IMR-90 (cell line): ENCODE results near the gene SARNP. TPM values are rescaled to one million over a fixed set of nuclear protein-coding genes. Genes with fewer than 3 reads are reported as not detected.

Experiments
- ATAC-seq: fragments of 200-7000 bp; cut with Tn5 transposase; 2 replicates; pipeline ENCODE4 v1.9.1; 2020; ENCODE audit warnings: low read depth, mild to moderate bottlenecking, moderate library complexity
- BruUV-seq: library from RNA; stranded (reverse); fragments of 400-500 nt; replicated peaks from 2 replicates; lab custom pipeline; 2021; lab: Mats Ljungman, UMichigan
- CTCF ChIA-PET: fragments of 300-600 bp; formaldehyde crosslinking; extraction: SDS; loops from one replicate; lab custom pipeline; 2021; ENCODE audit warnings: antibody characterized with exemption; lab: Yijun Ruan, JAX
- POLR2A ChIA-PET: fragments of 300-600 bp; sonication (Branson Sonifier 250); formaldehyde crosslinking; loops from one replicate; lab custom pipeline; 2022; ENCODE audit warnings: antibody characterized with exemption; ENCODE audit not compliant: unreplicated experiment; lab: Charles Lee
- DNase-seq: peaks from one replicate; pipeline ENCODE4 v3.0.0; 2013
- H2AFZ ChIP-seq: replicated peaks from 2 replicates; pipeline ENCODE3; 2013; ENCODE audit warnings: low read length, mild to moderate bottlenecking; ENCODE audit not compliant: poor library complexity
- H2AK5ac ChIP-seq: 2 replicates; pipeline ENCODE4 v1.6.1; 2013; ENCODE audit warnings: low read depth, low read length, inconsistent platforms
- H2AK9ac ChIP-seq: replicated peaks from 2 replicates; pipeline ENCODE3; 2013; ENCODE audit warnings: mild to moderate bottlenecking, low read depth, low read length, moderate library complexity; ENCODE audit not compliant: poor library complexity
- H2BK120ac ChIP-seq: 2 replicates; pipeline ENCODE4 v1.6.1; 2013; ENCODE audit warnings: low read depth, low read length, inconsistent platforms
- H2BK15ac ChIP-seq: 3 replicates; pipeline ENCODE4 v1.6.1; 2013; ENCODE audit warnings: low read depth, low read length, inconsistent platforms
- H2BK20ac ChIP-seq: 2 replicates; pipeline ENCODE4 v1.6.1; 2013; ENCODE audit warnings: low read depth, mild to moderate bottlenecking, inconsistent platforms, low read length, moderate library complexity
- H2BK5ac ChIP-seq: 2 replicates; pipeline ENCODE4 v1.6.1; 2013; ENCODE audit warnings: mild to moderate bottlenecking, low read depth, low read length, inconsistent platforms; ENCODE audit not compliant: poor library complexity, severe bottlenecking
- H3K14ac ChIP-seq: replicated peaks from 2 replicates; pipeline ENCODE4 v1.6.1; 2013; ENCODE audit warnings: low read depth, low read length, inconsistent platforms
- H3K18ac ChIP-seq: 2 replicates; pipeline ENCODE4 v1.6.1; 2013; ENCODE audit warnings: low read depth, low read length, control low read depth
- H3K23ac ChIP-seq: 2 replicates; pipeline ENCODE4 v1.6.1; 2013; ENCODE audit warnings: low read depth, low read length, inconsistent platforms
- H3K27ac ChIP-seq: 2 replicates; pipeline ENCODE4 v1.5.1; 2013; ENCODE audit warnings: mild to moderate bottlenecking, control low read depth, low read length; ENCODE audit not compliant: insufficient read depth
- H3K27me3 ChIP-seq: 2 replicates; pipeline ENCODE4 v1.6.1; 2013; ENCODE audit warnings: low read length; ENCODE audit not compliant: control insufficient read depth, insufficient read depth
- H3K36me3 ChIP-seq: 2 replicates; pipeline ENCODE4 v1.6.1; 2013; ENCODE audit warnings: low read length, mixed read lengths; ENCODE audit not compliant: control insufficient read depth, insufficient read depth
- H3K4ac ChIP-seq: 2 replicates; pipeline ENCODE4 v1.6.1; 2013; ENCODE audit warnings: low read depth, low read length, inconsistent platforms
- H3K4me1 ChIP-seq: 2 replicates; pipeline ENCODE4 v1.6.1; 2013; ENCODE audit warnings: low read length, mixed read lengths; ENCODE audit not compliant: control insufficient read depth, insufficient read depth
- H3K4me2 ChIP-seq: 2 replicates; pipeline ENCODE4 v1.6.1; 2013; ENCODE audit warnings: low read depth, mild to moderate bottlenecking, control low read depth, low read length, moderate library complexity
- H3K4me3 ChIP-seq: 2 replicates; pipeline ENCODE4 v1.5.1; 2013; ENCODE audit warnings: low read depth, mild to moderate bottlenecking, control low read depth, low read length, moderate library complexity; ENCODE audit not compliant: insufficient read depth
- H3K56ac ChIP-seq: 2 replicates; pipeline ENCODE4 v1.6.1; 2013; ENCODE audit warnings: low read length, inconsistent platforms; ENCODE audit not compliant: insufficient read depth; ENCODE audit errors: extremely low read depth
- H3K79me1 ChIP-seq, 2 experiments: 2 replicates each; pipeline ENCODE4 v1.6.1; 2013; ENCODE audit warnings: low read length in 2 of 2, inconsistent platforms in 1 of 2, low read depth in 1 of 2
- H3K9ac ChIP-seq: 2 replicates; pipeline ENCODE4 v1.6.1; 2013; ENCODE audit warnings: low read depth, low read length, control low read depth
- H3K9me1 ChIP-seq: 2 replicates; pipeline ENCODE4 v1.6.1; 2013; ENCODE audit warnings: low read length, inconsistent platforms; ENCODE audit not compliant: insufficient read depth
- H3K9me3 ChIP-seq: 2 replicates; pipeline ENCODE4 v1.6.1; 2013; ENCODE audit warnings: low read length; ENCODE audit not compliant: control insufficient read depth, insufficient read depth
- H4K20me1 ChIP-seq: 2 replicates; pipeline ENCODE4 v1.6.1; 2013; ENCODE audit warnings: low read length, inconsistent platforms; ENCODE audit not compliant: insufficient read depth
- H4K5ac ChIP-seq: 2 replicates; pipeline ENCODE4 v1.6.1; 2013; ENCODE audit warnings: mild to moderate bottlenecking, low read depth, low read length, control low read depth
- H4K8ac ChIP-seq, 2 experiments: 2 replicates each; pipeline ENCODE4 v1.6.1; 2013; ENCODE audit warnings: low read depth in 2 of 2, low read length in 2 of 2, control low read depth in 1 of 2, inconsistent platforms in 1 of 2
- H4K91ac ChIP-seq: 2 replicates; pipeline ENCODE4 v1.6.1; 2013; ENCODE audit warnings: low read depth, low read length, inconsistent platforms; ENCODE audit not compliant: insufficient read depth
- BHLHE40 ChIP-seq: fragments of 150-350 bp; IDR thresholded peaks from 2 replicates; pipeline ENCODE4 v1.6.1; 2016; ENCODE audit warnings: mild to moderate bottlenecking, low read depth, low read length
- CEBPB ChIP-seq: IDR thresholded peaks from 2 replicates; pipeline ENCODE4 v1.6.1; 2012; ENCODE audit warnings: low read depth, low read length, improper control_type of control experiment
- POLR2A ChIP-seq: IDR thresholded peaks from 2 replicates; pipeline ENCODE4 v1.6.1; 2012; ENCODE audit warnings: mild to moderate bottlenecking, low read depth, low read length
- RFX5 ChIP-seq: IDR thresholded peaks from 2 replicates; pipeline ENCODE4 v1.8.0; 2012; ENCODE audit warnings: low read depth, mild to moderate bottlenecking, low read length, moderate library complexity
- SMC3 ChIP-seq: fragments of 150-350 bp; IDR thresholded peaks from 2 replicates; pipeline ENCODE4 v1.6.1; 2016; ENCODE audit warnings: low read depth, mild to moderate bottlenecking, antibody characterized with exemption, low read length, moderate library complexity
- WGBS, 2 experiments: methylation state at CpG; one replicate each; pipeline versions ENCODE4 v1.1.5 to v1.1.7; 2013; ENCODE audit warnings: missing lambda C conversion rate in 2 of 2; ENCODE audit not compliant: insufficient read length in 1 of 2; ENCODE audit errors: extremely low coverage in 2 of 2; 5-methylcytosine and 5-hydroxymethylcytosine counted together
- dilution Hi-C: fragments of 300-500 bp; cut with HindIII; formaldehyde crosslinking; loops from one replicate; pipeline ENCODE4 v1.14.3; 2018; ENCODE audit warnings: low sequenced_read_pairs; ENCODE audit not compliant: unreplicated experiment
- in situ Hi-C: fragments of 300-500 bp; cut with MboI; formaldehyde crosslinking; loops from 3 replicates; pipeline ENCODE4 v1.14.3; 2019; ENCODE audit warnings: low sequenced_read_pairs, inconsistent platforms, mixed read lengths
- intact Hi-C: fragments of 100-400 bp; cut with micrococcal nuclease; formaldehyde crosslinking; loops from 2 replicates; pipeline ENCODE4 v1.10.0; 2022
- polyA plus RNA-seq, 3 experiments: library from polyadenylated mRNA; depleted of rRNA; stranded (reverse); fragments of >200 nt; gene quantifications; 2 replicates each; pipeline ENCODE4 v1.2.3, GENCODE V29; 2012; ENCODE audit warnings: low replicate concordance in 1 of 3
- total RNA-seq: library from RNA; depleted of rRNA; stranded (reverse); fragments of >200 nt; gene quantifications from 2 replicates; pipeline ENCODE4 v1.2.3, GENCODE V29; 2012

SARNP gene
- total and polyA plus RNA-seq, 2 of the 4 experiments (the other 2 are of a cell fraction) = 46.8 to 103 TPM

DNA sequence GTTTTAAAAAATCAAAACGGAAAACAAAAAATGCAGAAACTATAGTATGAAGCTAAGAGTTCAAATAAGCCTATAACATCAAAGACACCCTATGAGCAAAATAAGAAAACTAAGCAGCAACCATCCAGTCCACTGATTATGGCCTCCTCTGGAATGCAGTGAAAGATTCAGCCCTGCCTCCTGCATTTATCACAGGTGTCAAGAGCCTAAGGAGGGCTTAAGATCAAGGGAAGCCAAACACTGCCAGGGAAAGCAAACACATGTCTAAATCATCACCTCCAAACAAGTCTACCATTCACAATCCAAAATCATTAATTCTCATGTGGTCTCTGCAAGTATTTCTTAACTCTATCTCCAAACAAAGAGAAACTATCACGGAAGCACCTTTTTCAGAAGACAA lies 28.4 kb downstream of the SARNP start:
- no peaks in the 10 kb centered on the region for H3K27me3 ChIP-seq
- H4K8ac ChIP-seq = no peak overlapping the region
- no peak overlapping the region for H3K4ac ChIP-seq
- dilution Hi-C loops = no loop called here
- no CpG with 5 or more reads among the region's 2 CpGs for WGBS, 2 experiments
- no peak overlapping the region for H2BK5ac ChIP-seq
- CTCF ChIA-PET = interaction anchor here (0.9 kb wide), 1 partner anchor 8 kb away, joined by 3 read pairs; no protein-coding TSS in a partner anchor
- H3K18ac ChIP-seq = no peak overlapping the region
- intact Hi-C loops = no loop called here
- no peak overlapping the region for H3K4me3 ChIP-seq
- H2AK5ac ChIP-seq = no peak overlapping the region
- H3K9me3 ChIP-seq = no peaks in the 10 kb centered on the region
- H3K36me3 ChIP-seq = peaks cover 44% of the 10 kb centered on the region
- no peaks in the 10 kb centered on the region for H4K20me1 ChIP-seq
- no peak overlapping the region for H3K23ac ChIP-seq
- POLR2A ChIA-PET = interaction anchor here (0.6 kb wide), 1 partner anchor 138 kb away, joined by 6 read pairs; no protein-coding TSS in a partner anchor
- no peak overlapping the region for H2AFZ ChIP-seq
- TF ChIP-seq CEBPB = no peak
- TF ChIP-seq BHLHE40 = no peak
- TF ChIP-seq POLR2A = no peak
- TF ChIP-seq RFX5 = no peak
- TF ChIP-seq SMC3 = no peak
- H3K4me1 ChIP-seq = no peaks in the 10 kb centered on the region
- H2BK120ac ChIP-seq = no peak overlapping the region
- no peak overlapping the region for H4K91ac ChIP-seq
- no peak overlapping the region for H3K27ac ChIP-seq
- H3K4me2 ChIP-seq = no peak overlapping the region
- no peak overlapping the region for H3K14ac ChIP-seq
- H2AK9ac ChIP-seq = no peak overlapping the region
- no peak overlapping the region for H3K56ac ChIP-seq
- BruUV-seq = no TSS peak
- no peak overlapping the region for H2BK15ac ChIP-seq
- ATAC-seq = no peak
- H2BK20ac ChIP-seq = no peak overlapping the region
- H3K79me1 ChIP-seq = peaks cover 15 to 26% of the 10 kb centered on the region in 2 experiments
- no peak overlapping the region for H3K9ac ChIP-seq
- DNase-seq = no peak
- H3K9me1 ChIP-seq = no peaks in the 10 kb centered on the region
- no peak overlapping the region for H4K5ac ChIP-seq
- in situ Hi-C loops = no loop called here
